Activated B cell treated with CpG ODN at 0.5 μM for 24 hours (primary cell): ENCODE data around the gene PPL. TPM values are rescaled to one million over a fixed set of nuclear protein-coding genes. Genes with fewer than 3 reads are reported as not detected.
"Not testable (repeated sequence)": the region's sequence is repeated elsewhere in the genome, so short reads cannot be mapped to it uniquely, and the experiment has no call there.

ENCODE experiments used
- ATAC-seq: fragments of 200-7000 bp; cut with Tn5 transposase; one replicate; pipeline ENCODE4 v1.10.0; 2021; ENCODE audit warnings: low read depth, mild to moderate bottlenecking, moderate library complexity
- CTCF ChIA-PET: fragments of 350-600 bp; sonication (Branson Sonifier 250); formaldehyde crosslinking; loops from one replicate; lab custom pipeline; 2021; ENCODE audit warnings: antibody characterized with exemption; lab: Charles Lee
- POLR2A ChIA-PET: fragments of 350-600 bp; sonication (Branson Sonifier 250); formaldehyde crosslinking; loops from one replicate; lab custom pipeline; 2021; ENCODE audit warnings: antibody characterized with exemption; lab: Charles Lee
- DNase-seq: peaks from one replicate; pipeline ENCODE4 v3.0.0; 2022
- H3K27ac Mint-ChIP-seq: one replicate; pipeline ENCODE4 v1.8.0; 2020; ENCODE audit warnings: mixed read lengths
- H3K27me3 Mint-ChIP-seq: one replicate; pipeline ENCODE4 v1.8.0; 2021; ENCODE audit warnings: mixed read lengths
- H3K36me3 Mint-ChIP-seq: one replicate; pipeline ENCODE4 v1.8.0; 2021; ENCODE audit warnings: low read depth, mixed read lengths
- H3K4me1 Mint-ChIP-seq: one replicate; pipeline ENCODE4 v1.8.0; 2021; ENCODE audit warnings: mixed read lengths
- H3K4me3 Mint-ChIP-seq: one replicate; pipeline ENCODE4 v1.8.0; 2020; ENCODE audit warnings: mild to moderate bottlenecking, mixed read lengths
- H3K9me3 Mint-ChIP-seq: one replicate; pipeline ENCODE4 v1.8.0; 2020; ENCODE audit warnings: mixed read lengths
- intact Hi-C: fragments of 100-400 bp; cut with micrococcal nuclease; formaldehyde crosslinking; loops from one replicate; pipeline ENCODE4 v1.15.1; 2024
- total RNA-seq: library from RNA; stranded (reverse); gene quantifications from 2 replicates; pipeline ENCODE4 v1.2.3, GENCODE V29; 2022
- TF ChIP-seq, protein P1 (sequence below): fragments of 200-600 bp; IDR thresholded peaks from one replicate; pipeline ENCODE4 v1.8.0; 2022; ENCODE audit warnings: antibody characterized with exemption, mild to moderate bottlenecking

Gene PPL
- total RNA-seq, 1 donor from 2014 or later = 0.04 TPM

DNA sequence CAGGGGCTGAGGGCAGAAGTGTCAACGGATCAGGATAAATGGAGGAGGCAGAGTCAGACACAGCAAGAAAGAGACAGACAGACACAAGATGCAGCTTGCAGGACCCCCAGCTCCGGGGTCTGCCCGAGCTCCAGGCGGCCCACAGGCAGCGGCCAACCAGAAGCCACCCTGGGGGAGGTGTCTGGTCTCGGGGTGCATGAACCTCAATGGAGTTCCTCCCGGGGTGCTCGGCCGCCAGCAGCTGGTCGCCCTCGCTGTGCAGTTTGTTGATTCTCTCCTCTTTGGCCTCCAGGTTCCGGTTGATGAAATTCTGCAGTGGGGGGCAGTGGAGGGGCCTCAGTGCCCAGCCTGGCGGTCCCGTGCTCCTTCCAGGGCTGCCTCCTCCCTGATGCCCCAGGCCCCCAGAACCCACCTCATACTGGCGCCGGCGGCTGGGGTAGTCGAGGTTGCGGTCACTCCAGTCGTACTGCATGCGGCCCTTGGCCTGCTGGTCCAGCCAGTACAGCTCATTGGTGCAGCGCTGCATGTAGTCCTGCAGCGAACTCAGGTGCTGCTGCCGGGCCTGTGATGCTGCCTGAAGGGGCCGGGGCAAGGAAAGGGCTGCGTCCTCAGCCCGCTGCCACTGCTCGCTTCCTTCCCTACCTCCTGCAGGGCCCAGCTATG lies 38.0 kb downstream of the PPL start:
- POLR2A ChIA-PET = no interaction called here
- peaks cover 2% of the 10 kb centered on the region for H3K9me3 Mint-ChIP-seq
- CTCF ChIA-PET = no interaction called here

GRCh38 chr16:4897328-4897727 lies 39.6 kb downstream of the PPL start:
- H3K27ac Mint-ChIP-seq = no peak overlapping the region
- intact Hi-C loops = no loop called here
- no peaks in the 10 kb centered on the region for H3K4me1 Mint-ChIP-seq
- ATAC-seq (no peak), DNase-seq (no peak)
- H3K36me3 Mint-ChIP-seq = no peaks in the 10 kb centered on the region
- peaks cover 2% of the 10 kb centered on the region for H3K9me3 Mint-ChIP-seq
- H3K4me3 Mint-ChIP-seq = no peak overlapping the region
- TF ChIP-seq, protein P1, sequence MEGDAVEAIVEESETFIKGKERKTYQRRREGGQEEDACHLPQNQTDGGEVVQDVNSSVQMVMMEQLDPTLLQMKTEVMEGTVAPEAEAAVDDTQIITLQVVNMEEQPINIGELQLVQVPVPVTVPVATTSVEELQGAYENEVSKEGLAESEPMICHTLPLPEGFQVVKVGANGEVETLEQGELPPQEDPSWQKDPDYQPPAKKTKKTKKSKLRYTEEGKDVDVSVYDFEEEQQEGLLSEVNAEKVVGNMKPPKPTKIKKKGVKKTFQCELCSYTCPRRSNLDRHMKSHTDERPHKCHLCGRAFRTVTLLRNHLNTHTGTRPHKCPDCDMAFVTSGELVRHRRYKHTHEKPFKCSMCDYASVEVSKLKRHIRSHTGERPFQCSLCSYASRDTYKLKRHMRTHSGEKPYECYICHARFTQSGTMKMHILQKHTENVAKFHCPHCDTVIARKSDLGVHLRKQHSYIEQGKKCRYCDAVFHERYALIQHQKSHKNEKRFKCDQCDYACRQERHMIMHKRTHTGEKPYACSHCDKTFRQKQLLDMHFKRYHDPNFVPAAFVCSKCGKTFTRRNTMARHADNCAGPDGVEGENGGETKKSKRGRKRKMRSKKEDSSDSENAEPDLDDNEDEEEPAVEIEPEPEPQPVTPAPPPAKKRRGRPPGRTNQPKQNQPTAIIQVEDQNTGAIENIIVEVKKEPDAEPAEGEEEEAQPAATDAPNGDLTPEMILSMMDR = no peak
- POLR2A ChIA-PET = no interaction called here
- H3K27me3 Mint-ChIP-seq = peaks cover 10% of the 10 kb centered on the region
- CTCF ChIA-PET = no interaction called here

More for the DNA sequence above, 38.0 kb downstream of the PPL start:
- Mint-ChIP-seq H3K4me1 (no peaks in the 10 kb centered on the region), H3K27me3 (peaks cover 14% of the 10 kb centered on the region), H3K4me3 (no peak overlapping the region), H3K36me3 (no peaks in the 10 kb centered on the region), H3K27ac (no peak overlapping the region)
- intact Hi-C loops = no loop called here
- TF ChIP-seq, protein P1 = no peak
- no peak for DNase-seq
- no peak for ATAC-seq

- POLR2A ChIA-PET, DNase-seq, intact Hi-C loops, H3K27me3 Mint-ChIP-seq, H3K4me1 Mint-ChIP-seq, H3K4me3 Mint-ChIP-seq, ATAC-seq, H3K36me3 Mint-ChIP-seq, CTCF ChIA-PET, H3K27ac Mint-ChIP-seq, H3K9me3 Mint-ChIP-seq: not testable (repeated sequence)
Measured at GRCh38 chr16:4896761-4897160, 40.2 kb downstream of the PPL start.

DNA sequence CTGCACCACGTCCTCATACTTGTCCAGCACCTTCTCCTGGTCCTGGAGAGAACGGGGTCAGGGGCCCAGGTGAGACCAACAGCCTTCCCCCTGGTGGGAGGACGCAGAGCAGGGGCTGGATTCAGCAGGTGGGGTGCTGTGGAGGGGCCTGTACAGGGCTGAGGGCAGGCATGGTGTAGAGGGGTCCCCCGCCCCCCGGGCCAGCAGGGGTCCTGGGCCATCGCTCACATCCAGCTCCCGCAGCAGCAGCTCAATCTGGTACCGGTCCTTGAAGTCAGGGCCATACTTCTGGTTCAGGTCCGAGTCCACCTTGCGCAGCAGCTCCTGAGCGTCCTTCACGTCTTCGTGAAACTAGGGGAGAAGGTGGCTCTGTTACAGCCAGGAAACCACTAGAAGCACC lies 41.6 kb downstream of the PPL start:
- peaks cover 2% of the 10 kb centered on the region for H3K9me3 Mint-ChIP-seq
- no peak for ATAC-seq
- CTCF ChIA-PET = no interaction called here
- H3K36me3 Mint-ChIP-seq = no peaks in the 10 kb centered on the region
- DNase-seq = no peak
- H3K4me1 Mint-ChIP-seq = no peaks in the 10 kb centered on the region
- no peak overlapping the region for H3K27ac Mint-ChIP-seq
- no peak overlapping the region for H3K4me3 Mint-ChIP-seq
- TF ChIP-seq, protein P1 = no peak
- POLR2A ChIA-PET = no interaction called here
- peaks cover 10% of the 10 kb centered on the region for H3K27me3 Mint-ChIP-seq
- intact Hi-C loops = no loop called here

- POLR2A ChIA-PET = no interaction called here
- no peak overlapping the region for H3K4me3 Mint-ChIP-seq
- ATAC-seq = no peak
- peaks cover 10% of the 10 kb centered on the region for H3K27me3 Mint-ChIP-seq
- TF ChIP-seq, protein P1 = no peak
- H3K4me1 Mint-ChIP-seq = no peaks in the 10 kb centered on the region
- no peak for DNase-seq
- no peak overlapping the region for H3K27ac Mint-ChIP-seq
- CTCF ChIA-PET = no interaction called here
- intact Hi-C loops = no loop called here
- H3K36me3 Mint-ChIP-seq = no peaks in the 10 kb centered on the region
- H3K9me3 Mint-ChIP-seq = peaks cover 2% of the 10 kb centered on the region
Measured at GRCh38 chr16:4894276-4895150, 42.4 kb downstream of the PPL start.
